Fibroblast of villous mesenchyme (primary cell): ENCODE data around the gene GPC1. TPM values are rescaled to one million over a fixed set of nuclear protein-coding genes. Genes with fewer than 3 reads are reported as not detected.

Source experiments
- DNase-seq: peaks from one replicate; pipeline ENCODE4 v3.0.0-alpha.2; 2010; ENCODE audit warnings: low read depth
- H3K4me3 ChIP-seq: 2 replicates; pipeline ENCODE4 v1.5.1; 2011; ENCODE audit warnings: low read depth, mild to moderate bottlenecking, low read length
- total RNA-seq: library from RNA; depleted of rRNA; stranded (reverse); fragments of >200 nt; gene quantifications from 2 replicates; pipeline ENCODE4 v1.2.3, GENCODE V29; 2012
- TF ChIP-seq, protein P1 (sequence below): IDR thresholded peaks from 2 replicates; pipeline ENCODE4 v1.5.1; 2012; ENCODE audit warnings: low read depth, mild to moderate bottlenecking, low read length; ENCODE audit not compliant: insufficient read depth

Gene GPC1
- total RNA-seq, 1 donor, result 88.9 TPM

DNA sequence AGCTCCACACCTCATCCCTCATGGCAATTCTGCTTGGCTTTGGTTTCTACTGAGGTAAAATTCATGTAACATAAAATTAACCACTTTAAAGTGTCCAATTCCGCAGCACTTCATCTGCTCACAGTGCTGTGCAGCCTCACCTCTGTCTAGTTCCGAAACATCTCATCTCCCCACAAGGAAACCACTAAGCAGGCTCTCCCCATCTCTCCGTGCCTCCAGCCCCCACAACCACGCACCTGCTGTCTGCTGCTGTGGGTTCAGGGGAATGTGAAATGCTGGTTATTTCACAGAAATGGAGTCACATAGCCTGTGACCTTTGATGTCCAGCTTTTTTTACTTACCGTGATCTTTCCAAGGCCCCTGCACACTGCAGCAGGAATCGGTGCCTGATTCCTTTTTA, 7.7 kb upstream of the GPC1 start:
- TF ChIP-seq, protein P1, sequence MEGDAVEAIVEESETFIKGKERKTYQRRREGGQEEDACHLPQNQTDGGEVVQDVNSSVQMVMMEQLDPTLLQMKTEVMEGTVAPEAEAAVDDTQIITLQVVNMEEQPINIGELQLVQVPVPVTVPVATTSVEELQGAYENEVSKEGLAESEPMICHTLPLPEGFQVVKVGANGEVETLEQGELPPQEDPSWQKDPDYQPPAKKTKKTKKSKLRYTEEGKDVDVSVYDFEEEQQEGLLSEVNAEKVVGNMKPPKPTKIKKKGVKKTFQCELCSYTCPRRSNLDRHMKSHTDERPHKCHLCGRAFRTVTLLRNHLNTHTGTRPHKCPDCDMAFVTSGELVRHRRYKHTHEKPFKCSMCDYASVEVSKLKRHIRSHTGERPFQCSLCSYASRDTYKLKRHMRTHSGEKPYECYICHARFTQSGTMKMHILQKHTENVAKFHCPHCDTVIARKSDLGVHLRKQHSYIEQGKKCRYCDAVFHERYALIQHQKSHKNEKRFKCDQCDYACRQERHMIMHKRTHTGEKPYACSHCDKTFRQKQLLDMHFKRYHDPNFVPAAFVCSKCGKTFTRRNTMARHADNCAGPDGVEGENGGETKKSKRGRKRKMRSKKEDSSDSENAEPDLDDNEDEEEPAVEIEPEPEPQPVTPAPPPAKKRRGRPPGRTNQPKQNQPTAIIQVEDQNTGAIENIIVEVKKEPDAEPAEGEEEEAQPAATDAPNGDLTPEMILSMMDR, result no peak
- DNase-seq, result no peak
- no peak overlapping the region for H3K4me3 ChIP-seq

DNA sequence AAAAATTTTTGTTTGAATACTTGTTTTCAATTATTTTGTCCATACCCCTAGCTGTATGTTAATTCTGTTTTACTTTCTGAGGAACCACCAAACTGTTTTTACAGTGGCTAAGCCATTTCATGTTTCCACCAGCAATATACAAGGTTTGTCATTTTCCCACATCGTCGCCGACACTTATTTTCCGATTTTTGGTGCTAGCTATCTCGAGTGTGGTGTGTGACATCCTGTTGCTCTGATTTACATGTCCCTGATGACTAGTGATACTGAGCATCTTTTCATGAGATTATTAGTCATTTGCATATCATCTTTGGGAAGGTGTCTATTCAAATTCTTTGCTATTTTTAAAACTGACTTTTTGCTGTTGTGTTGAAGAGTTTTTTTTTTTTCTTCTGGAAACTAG, 7.2 kb upstream of the GPC1 start:
- TF ChIP-seq, protein P1, result no peak
- H3K4me3 ChIP-seq, result no peak overlapping the region
- no peak for DNase-seq

DNA sequence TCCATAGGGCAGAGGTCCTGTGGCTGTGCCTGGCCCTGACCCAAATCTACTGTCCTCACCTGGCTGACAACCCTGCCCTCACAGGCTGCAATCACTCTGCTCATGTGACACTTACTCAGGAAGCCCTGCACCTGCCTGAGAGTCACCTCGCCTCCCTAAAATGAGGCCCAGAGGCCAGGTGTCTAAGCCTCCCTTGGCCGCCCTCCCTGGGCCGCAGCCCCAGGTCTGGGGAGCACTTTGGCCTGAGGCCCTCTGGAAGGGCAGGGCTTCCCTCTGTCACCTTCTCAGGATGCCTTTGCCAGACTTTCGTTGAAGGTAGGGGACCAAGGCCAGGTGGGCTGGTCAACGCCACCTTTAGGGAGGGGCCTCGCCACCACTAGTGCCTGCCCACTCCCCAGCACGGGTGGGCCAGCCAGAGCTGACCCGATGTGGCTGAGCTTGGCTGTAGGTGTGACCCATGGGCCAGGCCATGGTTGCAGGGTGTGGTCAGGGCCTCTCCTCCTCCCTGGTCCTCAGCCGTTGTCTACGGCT, 6.1 kb upstream of the GPC1 start:
- DNase-seq, result no peak
- no peak overlapping the region for H3K4me3 ChIP-seq
- TF ChIP-seq, protein P1, result no peak

DNA sequence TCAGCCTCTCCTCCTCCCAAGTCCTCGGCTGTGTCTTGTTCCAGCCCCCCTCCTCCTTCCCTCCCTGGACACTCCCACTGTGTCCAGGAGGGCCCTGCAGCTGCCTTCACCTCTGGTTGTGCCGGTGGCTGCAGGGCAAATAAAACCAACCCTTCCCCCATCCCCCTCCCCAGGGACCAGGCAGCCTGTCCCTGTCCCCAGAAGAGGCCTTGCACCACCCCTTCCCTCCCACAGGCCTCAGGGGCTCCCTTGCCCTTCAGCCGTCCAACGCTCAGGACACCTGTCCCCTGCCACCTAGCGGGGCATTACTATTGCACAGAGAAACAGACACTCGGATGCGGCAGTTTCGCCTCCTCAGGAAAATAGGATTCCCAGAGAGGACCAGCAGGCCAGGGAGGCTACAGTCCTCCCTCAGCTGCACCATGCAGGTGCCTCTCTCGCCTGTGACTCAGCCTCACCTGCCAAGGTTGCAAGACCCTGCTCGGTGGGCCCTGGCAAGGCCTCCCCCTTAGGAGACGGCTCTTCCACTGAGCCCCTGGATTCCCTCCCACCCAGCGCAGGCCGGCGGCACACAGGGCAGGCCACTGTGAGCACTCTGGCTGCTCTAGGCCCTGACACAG, 5.5 kb upstream of the GPC1 start:
- TF ChIP-seq, protein P1, result no peak
- DNase-seq, result no peak
- H3K4me3 ChIP-seq, result no peak overlapping the region

DNA sequence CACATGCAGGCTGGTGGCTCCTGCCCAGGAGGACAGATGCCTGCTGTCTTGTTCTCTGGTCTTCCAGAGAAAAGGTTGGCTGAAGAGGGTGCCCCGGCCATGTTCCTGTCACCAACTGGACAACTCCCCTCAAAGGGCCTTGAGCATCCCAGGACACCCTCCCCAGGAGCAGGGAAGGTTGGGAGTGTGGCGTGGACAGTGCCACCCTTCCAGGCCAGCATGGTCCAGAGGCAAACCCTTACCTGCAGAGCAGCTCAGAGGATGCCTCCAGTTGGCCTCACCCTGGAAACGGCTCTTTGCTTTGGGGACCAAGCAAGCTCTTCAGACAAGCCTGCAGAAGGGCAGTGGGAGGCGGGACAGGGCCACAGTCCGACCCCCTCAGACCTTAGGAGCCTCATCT, 4.9 kb upstream of the GPC1 start:
- no peak for DNase-seq
- TF ChIP-seq, protein P1, result no peak
- no peak overlapping the region for H3K4me3 ChIP-seq

DNA sequence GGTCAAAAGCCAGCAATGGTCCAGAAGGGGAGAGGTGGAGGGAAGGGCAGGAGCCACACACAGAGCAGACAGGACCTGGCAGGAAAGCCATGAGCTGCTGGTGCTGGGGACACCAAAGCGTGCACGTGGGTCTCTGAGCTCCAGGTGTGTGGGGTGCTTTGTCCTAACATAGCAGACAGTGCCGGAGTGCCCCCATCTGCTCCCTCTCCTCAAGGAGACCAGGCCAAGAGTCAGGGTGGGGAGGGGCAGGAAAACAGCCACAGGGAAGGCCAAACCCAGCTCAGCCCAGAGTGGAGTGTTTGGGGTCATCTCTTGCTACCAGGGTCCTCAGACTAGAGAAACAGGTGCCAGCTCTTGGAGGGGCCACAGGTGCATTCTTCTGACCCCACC, 4.2 kb upstream of the GPC1 start:
- no peak overlapping the region for H3K4me3 ChIP-seq
- DNase-seq, result no peak
- TF ChIP-seq, protein P1, result no peak
